GM19099 (cell line): Measurements from ENCODE around the gene LRP1B.

Experiments
- POLR2A ChIP-seq: IDR thresholded peaks from 3 replicates; pipeline ENCODE4 v1.6.1; 2011; ENCODE audit warnings: low read depth; ENCODE audit not compliant: insufficient read length; ENCODE audit errors: extremely low read depth

Gene LRP1B

DNA sequence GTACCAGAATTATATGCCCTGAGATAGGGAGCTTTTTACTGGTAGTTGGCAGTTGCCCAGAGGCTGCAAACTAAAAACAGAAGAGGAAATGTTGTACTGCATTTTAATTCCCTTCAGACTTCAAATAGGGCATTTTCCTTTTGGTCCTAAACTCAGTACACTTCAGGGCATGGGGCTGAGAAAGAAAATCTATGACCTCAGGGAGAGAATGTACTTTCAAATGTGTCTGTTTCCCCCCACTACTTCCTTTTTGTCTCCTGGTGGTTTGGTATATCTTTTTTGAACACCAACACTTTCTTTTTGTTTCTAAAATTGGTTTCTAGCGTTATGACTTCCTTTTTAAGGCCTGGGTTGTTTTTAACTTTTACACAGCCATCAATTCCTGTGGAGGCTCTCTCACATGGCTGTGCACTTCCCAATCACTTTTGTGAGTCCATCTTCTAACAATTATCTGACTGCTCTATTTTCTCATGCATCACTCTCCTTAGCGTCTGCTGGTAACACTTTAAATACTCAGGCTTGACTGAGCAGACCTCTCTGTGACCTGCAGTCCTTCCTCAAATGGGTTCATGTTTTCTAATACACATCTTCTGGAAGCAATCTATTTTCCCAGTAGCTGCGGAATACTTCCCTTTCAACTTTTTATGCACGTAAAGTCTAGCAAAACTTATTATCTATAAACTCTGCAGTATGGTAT lies 596.0 kb downstream of the LRP1B start:
- no peak for TF ChIP-seq POLR2A

DNA sequence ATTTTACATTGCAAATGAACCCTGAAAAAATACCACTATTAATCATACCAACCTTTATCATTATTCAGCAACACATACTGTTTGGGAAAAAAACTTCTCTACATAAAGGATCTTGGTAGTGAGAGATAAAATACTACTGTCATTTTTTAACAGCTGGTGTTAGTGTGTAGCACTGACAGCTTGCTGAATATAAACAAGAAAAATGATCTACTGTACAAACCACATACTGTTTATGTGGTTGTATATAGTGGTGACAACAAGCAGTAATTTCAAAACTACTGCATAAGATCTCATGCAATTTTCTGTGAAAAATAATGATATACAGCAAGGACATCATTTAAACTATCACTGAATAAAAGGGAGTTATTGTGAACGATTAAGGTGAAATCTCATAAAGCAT lies 601.2 kb downstream of the LRP1B start:
- TF ChIP-seq POLR2A = no peak

DNA sequence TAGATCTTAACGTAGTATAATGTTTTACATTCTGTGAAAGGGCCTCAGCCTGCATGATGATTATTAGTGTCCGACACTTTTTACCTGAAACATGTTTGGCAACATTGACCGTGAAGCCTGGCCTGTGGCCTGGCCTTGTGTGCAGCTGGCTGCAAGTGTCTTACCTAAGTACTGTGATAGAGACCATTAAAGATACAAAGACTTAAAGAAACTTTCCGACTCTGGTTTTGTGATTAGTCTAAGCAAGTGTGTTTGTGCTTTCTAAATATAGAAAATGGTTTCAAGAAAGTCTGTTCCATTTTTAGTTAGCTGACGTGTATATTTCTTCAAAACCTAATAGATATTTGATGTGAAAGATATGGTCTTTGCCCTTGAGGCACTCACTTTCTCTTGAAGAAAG lies 601.8 kb downstream of the LRP1B start:
- TF ChIP-seq POLR2A = no peak

DNA sequence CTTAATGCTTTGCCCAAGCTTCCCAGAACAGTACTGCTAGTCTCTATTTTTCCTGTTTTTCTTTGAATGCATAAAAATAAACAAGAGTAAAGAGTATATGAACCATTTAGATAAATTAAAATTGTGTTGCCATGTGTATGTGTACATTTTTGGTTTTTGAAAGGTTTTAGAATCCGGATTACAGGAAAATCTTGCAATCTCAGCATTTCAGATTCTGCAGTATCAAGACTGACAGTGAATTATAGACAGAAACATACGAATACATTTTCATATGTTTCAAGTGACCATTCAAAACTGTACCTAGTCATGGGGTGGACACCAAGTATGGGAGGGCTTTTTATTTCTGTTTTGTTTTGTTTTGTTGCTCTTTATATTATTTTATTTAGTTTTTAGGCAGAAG lies 604.1 kb downstream of the LRP1B start:
- no peak for TF ChIP-seq POLR2A

DNA sequence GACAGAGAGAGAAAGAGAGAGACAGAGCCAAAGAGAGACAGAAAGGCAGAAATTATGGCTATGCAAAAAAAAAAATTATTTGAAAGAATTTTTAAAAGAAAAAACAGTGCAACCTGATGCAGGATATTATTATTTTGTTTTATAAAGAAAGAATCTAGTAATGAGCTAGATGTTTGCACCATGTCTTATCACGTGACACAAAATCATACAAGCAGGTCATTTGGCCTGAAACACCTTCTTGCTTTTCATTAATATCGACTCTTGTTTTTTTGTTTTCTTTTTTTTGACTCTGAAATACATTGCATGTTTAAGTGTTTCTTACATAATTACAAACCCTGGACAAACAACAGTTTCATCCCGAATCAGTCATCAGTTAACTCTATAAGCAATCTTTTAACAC lies 606.0 kb downstream of the LRP1B start:
- no peak for TF ChIP-seq POLR2A

DNA sequence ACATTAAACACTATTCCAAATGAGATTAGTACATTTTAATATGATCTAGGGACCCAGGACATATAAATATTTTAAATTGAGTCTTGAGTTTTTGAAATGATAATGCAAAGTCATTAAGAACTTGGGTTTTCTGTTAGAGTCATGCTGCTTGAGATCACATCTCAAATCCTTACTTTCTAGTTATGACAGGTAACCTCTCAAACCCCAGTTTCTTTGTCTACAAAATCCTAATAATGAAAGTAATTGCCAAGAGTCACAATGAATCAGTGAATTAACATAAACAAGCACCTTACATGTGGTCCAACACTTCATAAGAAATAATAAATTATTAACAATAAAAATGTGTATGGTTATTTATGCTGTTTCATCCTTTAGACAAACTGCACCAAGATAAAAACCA lies 607.6 kb downstream of the LRP1B start:
- TF ChIP-seq POLR2A = no peak

DNA sequence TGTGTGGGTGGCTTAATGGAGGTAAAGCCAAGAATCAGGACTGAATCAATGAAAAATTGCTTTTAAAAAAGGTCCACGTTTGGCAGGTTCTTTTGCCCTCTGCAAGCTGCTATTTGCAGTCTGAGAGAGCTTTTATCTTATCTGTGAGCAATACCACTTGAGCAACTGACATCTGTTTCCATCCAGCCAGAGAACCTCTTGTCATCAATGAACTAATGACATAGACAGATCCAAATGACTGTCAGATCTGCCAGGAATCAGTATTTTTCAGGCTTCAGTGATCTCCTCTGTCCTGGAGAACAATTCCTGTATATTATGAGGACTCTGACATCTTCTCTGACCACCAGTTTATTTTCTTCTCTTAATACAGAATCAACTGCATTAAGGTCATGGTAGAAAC lies 608.1 kb downstream of the LRP1B start:
- TF ChIP-seq POLR2A = no peak

- TF ChIP-seq POLR2A = no peak
Measured at GRCh38 chr2:141522048-141522447, 608.8 kb downstream of the LRP1B start.

GRCh38 chr2:141519906-141520305 lies 610.9 kb downstream of the LRP1B start:
- TF ChIP-seq POLR2A = no peak

DNA sequence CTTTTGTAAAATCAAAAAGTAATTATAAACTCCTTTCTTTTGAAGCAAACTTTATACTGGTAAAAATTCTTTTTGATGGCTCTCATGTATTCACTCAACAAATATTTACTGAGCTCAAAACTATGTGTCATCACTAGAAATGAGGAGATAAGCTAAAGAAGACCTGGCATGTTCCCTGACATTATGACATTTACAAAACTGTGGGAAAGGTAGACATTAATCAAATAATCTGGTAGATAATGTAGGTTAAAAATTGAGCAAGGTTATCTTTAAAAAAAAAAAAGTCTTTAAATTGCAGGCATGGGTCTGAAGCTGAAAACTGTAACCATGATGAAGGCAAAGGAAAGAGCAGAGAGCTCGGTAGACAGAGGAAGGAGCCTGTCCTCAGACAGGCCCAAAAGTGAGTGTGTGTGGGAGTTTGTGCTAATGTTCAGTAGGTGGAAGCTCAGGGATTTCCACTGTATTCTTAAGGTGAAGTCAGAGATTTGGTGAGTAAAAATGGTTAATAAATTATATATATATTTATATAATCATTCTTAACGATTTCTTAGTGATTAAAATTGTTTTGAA lies 612.9 kb downstream of the LRP1B start:
- no peak for TF ChIP-seq POLR2A

- TF ChIP-seq POLR2A = no peak
Measured at GRCh38 chr2:141517180-141517851, 613.5 kb downstream of the LRP1B start.

- no peak for TF ChIP-seq POLR2A
Measured at GRCh38 chr2:141515931-141516330, 614.9 kb downstream of the LRP1B start.

DNA sequence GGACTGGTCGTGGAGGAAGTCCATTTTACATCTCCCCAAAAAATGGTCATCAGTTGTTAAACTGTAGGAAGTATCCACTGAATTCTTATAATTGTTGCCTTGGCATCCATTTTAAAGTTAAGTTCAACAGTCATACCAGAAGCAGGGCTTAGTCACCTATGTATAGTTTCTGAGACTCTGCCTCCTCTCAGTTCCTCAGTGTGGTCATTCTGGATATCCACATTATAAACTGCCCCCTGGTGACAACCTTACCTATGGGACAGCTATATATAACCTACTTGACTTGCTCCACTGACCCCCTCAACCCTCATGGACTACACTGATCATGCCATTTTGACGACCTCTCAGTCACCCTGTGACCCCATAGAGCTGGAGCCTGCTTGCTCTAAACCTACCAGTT lies 617.0 kb downstream of the LRP1B start:
- no peak for TF ChIP-seq POLR2A

- no peak for TF ChIP-seq POLR2A
Measured at GRCh38 chr2:141508806-141509595, 621.8 kb downstream of the LRP1B start.

- no peak for TF ChIP-seq POLR2A
Measured at GRCh38 chr2:141508086-141508752, 622.6 kb downstream of the LRP1B start.
